GM19395 (cell line): ENCODE results near the gene TNFSF13.

Experiments
- ATAC-seq: cut with Tn5 transposase; IDR thresholded peaks from one replicate; pipeline ENCODE4 v1.9.1; 2021; ENCODE audit warnings: mild to moderate bottlenecking, moderate library complexity; ENCODE audit not compliant: unreplicated experiment

Gene TNFSF13

GRCh38 chr17:7551396-7551795, 7.2 kb upstream of the TNFSF13 start:
- ATAC-seq: no peak

GRCh38 chr17:7552621-7553051, 5.9 kb upstream of the TNFSF13 start:
- no peak for ATAC-seq

GRCh38 chr17:7553356-7553755, 5.2 kb upstream of the TNFSF13 start:
- ATAC-seq: no peak

- no peak for ATAC-seq
These were observed 3.1 kb upstream of the TNFSF13 start for GRCh38 chr17:7555320-7555948.

- ATAC-seq: no peak
These were observed 1.9 kb upstream of the TNFSF13 start for GRCh38 chr17:7556627-7557026.

- no peak for ATAC-seq
These were observed 1.3 kb upstream of the TNFSF13 start for GRCh38 chr17:7557147-7557764.

- no peak for ATAC-seq
These were observed 591 bp upstream of the TNFSF13 start for GRCh38 chr17:7557775-7558543.

GRCh38 chr17:7559320-7560171, 996 bp downstream of the TNFSF13 start:
- no peak for ATAC-seq

- ATAC-seq: no peak
These were observed 1.9 kb downstream of the TNFSF13 start for GRCh38 chr17:7560172-7561027.

- ATAC-seq: peak; percentile 57
These were observed 2.6 kb downstream of the TNFSF13 start for GRCh38 chr17:7561028-7561575.

GRCh38 chr17:7561589-7562207, 3.1 kb downstream of the TNFSF13 start, which contains the start of gene SENP3:
SENP3 (plus strand) TSS chr17:7561919; CDS start chr17:7563077, 1,158 bp downstream.
- ATAC-seq: peak; percentile 52

- peak; percentile 7 for ATAC-seq
These were observed 3.7 kb downstream of the TNFSF13 start for GRCh38 chr17:7562208-7562605.

GRCh38 chr17:7563115-7563869, 4.7 kb downstream of the TNFSF13 start:
- ATAC-seq: no peak

GRCh38 chr17:7569571-7569970, 11.0 kb downstream of the TNFSF13 start:
- ATAC-seq: no peak

GRCh38 chr17:7570351-7570750, 11.8 kb downstream of the TNFSF13 start:
- ATAC-seq: no peak

GRCh38 chr17:7572338-7572587, 13.7 kb downstream of the TNFSF13 start:
- no peak for ATAC-seq

GRCh38 chr17:7572588-7573323, 14.2 kb downstream of the TNFSF13 start:
- ATAC-seq: peak; percentile 90
